B cell (primary cell): ENCODE results near the gene RPL6. TPM values are rescaled to one million over a fixed set of nuclear protein-coding genes. Genes with fewer than 3 reads are reported as not detected.

Experiments used
- ATAC-seq: fragments of 200-7000 bp; cut with Tn5 transposase; one replicate; pipeline ENCODE4 v1.10.0; 2021; ENCODE audit warnings: low read depth, mild to moderate bottlenecking, moderate number of reproducible peaks, moderate library complexity
- CTCF ChIA-PET: fragments of 350-600 bp; sonication (Branson Sonifier 250); formaldehyde crosslinking; loops from one replicate; lab custom pipeline; 2021; ENCODE audit warnings: antibody characterized with exemption, inconsistent platforms; lab: Charles Lee
- POLR2A ChIA-PET: fragments of 350-600 bp; sonication (Branson Sonifier 250); formaldehyde crosslinking; loops from one replicate; lab custom pipeline; 2021; ENCODE audit warnings: antibody characterized with exemption; lab: Charles Lee
- DNase-seq: peaks from one replicate; pipeline ENCODE4 v3.0.0; 2013
- H2AFZ ChIP-seq: 2 replicates; pipeline ENCODE4 v1.6.1; 2012; ENCODE audit warnings: mild to moderate bottlenecking, low read depth, low read length; ENCODE audit not compliant: insufficient read depth, poor library complexity, severe bottlenecking
- H3K27ac ChIP-seq, 2 donors: 1 replicate in 1 of 2; 2 replicates in 1 of 2; pipeline ENCODE4 v1.5.1; 2012 to 2013; ENCODE audit warnings: low read length in 2 of 2, mild to moderate bottlenecking in 2 of 2, moderate library complexity in 1 of 2
- H3K27me3 ChIP-seq, 4 experiments: fragments of 200-600 bp in 1 of 4; sonication (generic) in 1 of 4; replicated peaks in 1 of 4; 1 replicate in 2 of 4; 2 replicates in 2 of 4; pipeline versions ENCODE4 v1.6.1 to v1.7.0; 2013 to 2016; ENCODE audit warnings: low read length in 3 of 4, mild to moderate bottlenecking in 2 of 4, mixed read lengths in 1 of 4, moderate library complexity in 1 of 4; ENCODE audit not compliant: insufficient read depth in 4 of 4, control insufficient read depth in 3 of 4; ENCODE audit errors: control extremely low read depth in 1 of 4
- H3K36me3 ChIP-seq, 2 experiments: replicated peaks in 1 of 2; 1 replicate in 1 of 2; 2 replicates in 1 of 2; pipeline versions ENCODE4 v1.6.1 to v1.7.1; 2013; ENCODE audit warnings: low read length in 1 of 2; ENCODE audit not compliant: insufficient read depth in 2 of 2, control insufficient read depth in 1 of 2; ENCODE audit errors: control extremely low read depth in 1 of 2, extremely low read depth in 1 of 2
- H3K4me1 ChIP-seq, 2 donors: fragments of 200-600 bp in 1 of 2; sonication (generic) in 1 of 2; 1 replicate in 1 of 2; 2 replicates in 1 of 2; pipeline versions ENCODE4 v1.5.1 to v1.6.1; 2013 to 2017; ENCODE audit warnings: low read length in 2 of 2; ENCODE audit not compliant: control insufficient read depth in 2 of 2, insufficient read depth in 2 of 2
- H3K4me2 ChIP-seq: replicated peaks from 2 replicates; pipeline ENCODE3; 2012; ENCODE audit warnings: mild to moderate bottlenecking, low read depth, low read length; ENCODE audit not compliant: poor library complexity, severe bottlenecking
- H3K4me3 ChIP-seq, 5 experiments: fragments of 200-600 bp in 1 of 5; sonication (generic) in 1 of 5; 1 replicate in 3 of 5; 2 replicates in 2 of 5; pipeline versions ENCODE4 v1.5.1 to v1.7.0; 2011 to 2016; ENCODE audit warnings: low read length in 4 of 5, mild to moderate bottlenecking in 4 of 5, low read depth in 2 of 5, control low read depth in 1 of 5, moderate library complexity in 1 of 5; ENCODE audit not compliant: insufficient read depth in 1 of 5; ENCODE audit errors: control extremely low read depth in 1 of 5, extremely low read depth in 1 of 5
- H3K79me2 ChIP-seq: fragments of 200-600 bp; sonication (generic); one replicate; pipeline ENCODE4 v1.6.0; 2016; ENCODE audit warnings: low read length; ENCODE audit not compliant: control insufficient read depth, insufficient read depth
- H3K9ac ChIP-seq: fragments of 200-600 bp; sonication (generic); 2 replicates; pipeline ENCODE4 v1.6.1; 2017; ENCODE audit warnings: mild to moderate bottlenecking, low read length, moderate library complexity
- H3K9me3 ChIP-seq, 3 donors: one replicate each; pipeline versions ENCODE4 v1.6.1 to v1.7.1; 2013; ENCODE audit warnings: low read length in 2 of 3; ENCODE audit not compliant: control insufficient read depth in 2 of 3, insufficient read depth in 1 of 3; ENCODE audit errors: control extremely low read depth in 1 of 3
- H4K20me1 ChIP-seq: 2 replicates; pipeline ENCODE4 v1.6.0; 2012; ENCODE audit warnings: mild to moderate bottlenecking, low read length; ENCODE audit not compliant: insufficient read depth, control insufficient read depth, poor library complexity, severe bottlenecking
- H3K27ac Mint-ChIP-seq: one replicate; pipeline ENCODE4 v1.8.0; 2021; ENCODE audit warnings: mixed read lengths
- H3K27me3 Mint-ChIP-seq: one replicate; pipeline ENCODE4 v1.8.0; 2021; ENCODE audit warnings: mixed read lengths
- H3K4me1 Mint-ChIP-seq: one replicate; pipeline ENCODE4 v1.8.0; 2021; ENCODE audit warnings: mixed read lengths
- H3K4me3 Mint-ChIP-seq: one replicate; pipeline ENCODE4 v1.8.0; 2021; ENCODE audit warnings: mixed read lengths
- H3K9me3 Mint-ChIP-seq: one replicate; pipeline ENCODE4 v1.8.0; 2022; ENCODE audit warnings: mixed read lengths; ENCODE audit not compliant: insufficient read depth
- CTCF ChIP-seq: fragments of 200-600 bp; IDR thresholded peaks from one replicate; pipeline ENCODE4 v1.8.0; 2022; ENCODE audit warnings: antibody characterized with exemption, mild to moderate bottlenecking
- EZH2 ChIP-seq: IDR thresholded peaks from 2 replicates; pipeline ENCODE4 v1.6.1; 2012; ENCODE audit warnings: borderline replicate concordance, low read depth, mild to moderate bottlenecking, moderate library complexity, low read length; ENCODE audit not compliant: insufficient read depth, poor library complexity, severe bottlenecking
- WGBS: methylation state at CpG from one replicate; pipeline ENCODE4 v1.1.5; 2013; ENCODE audit warnings: missing lambda C conversion rate; ENCODE audit not compliant: insufficient coverage; 5-methylcytosine and 5-hydroxymethylcytosine counted together
- intact Hi-C: fragments of 100-400 bp; cut with micrococcal nuclease; formaldehyde crosslinking; loops from one replicate; pipeline ENCODE4 v1.10.0; 2022
- polyA plus RNA-seq: library from polyadenylated mRNA; depleted of rRNA; stranded (reverse); fragments of >200 nt; gene quantifications from 2 replicates; pipeline ENCODE4 v1.2.3, GENCODE V29; 2012
- total RNA-seq, 2 donors: library from RNA; stranded (reverse); fragments of 120-200 nt in 1 of 2; gene quantifications; 1 replicate in 1 of 2; 2 replicates in 1 of 2; pipeline versions ENCODE4 v1.2.3 to v1.2.4, GENCODE V29; 2013 to 2022

The RPL6 gene
- total and polyA plus RNA-seq, 2 donors (not counting 1 experiment from before 2014, with no cell fraction given): 1,336 to 1,621 TPM

- Histone ChIP-seq H3K4me3 (peak overlapping the region; percentile 50 to 80 (median 71)), H3K36me3 (no peaks in the 10 kb centered on the region), H4K20me1 (peaks cover 6% of the 10 kb centered on the region), H3K27ac (peak overlapping the region; percentile 48 to 68), H3K9me3 (no peaks in the 10 kb centered on the region), H3K9ac (peak overlapping the region; percentile 87), H2AFZ (peak overlapping the region; percentile 100), H3K27me3 (no peaks in the 10 kb centered on the region), H3K79me2 (peaks cover 45% of the 10 kb centered on the region), H3K4me1 (peaks cover 19 to 27% of the 10 kb centered on the region in 2 donors), H3K4me2 (peak overlapping the region; percentile 84)
- Mint-ChIP-seq H3K4me1 (peaks cover 30% of the 10 kb centered on the region), H3K4me3 (peak overlapping the region; percentile 95), H3K27ac (peak overlapping the region; percentile 94), H3K9me3 (no peaks in the 10 kb centered on the region), H3K27me3 (no peaks in the 10 kb centered on the region)
- intact Hi-C loops: loop anchor here (1.0 to 5.0 kb wide), 5 partner anchors 26 to 370 kb away; partner anchors contain the start of genes ERP29, NAA25, PTPN11 and RPL6
- POLR2A ChIA-PET: interaction anchor here (0.7 kb wide), 1 partner anchor 56 kb away, joined by 3 read pairs; no protein-coding TSS in a partner anchor
- 93% methylated on average over 6 of the region's 11 CpGs for WGBS
- no peak for ATAC-seq
- no peak for DNase-seq
- CTCF ChIA-PET: no interaction called here
- TF ChIP-seq CTCF (no peak), EZH2 (no peak)
These were observed 26.5 kb downstream of the RPL6 start for GRCh38 chr12:112382866-112383265.
